ENCODE measurements around the gene ROPN1L.

The ROPN1L gene

GRCh38 chr5:10420932-10421331, 20.7 kb upstream of the ROPN1L start:
- Histone ChIP-seq H2BK120ac (ENCODE audit: insufficient read depth, low read length, poor library complexity) (no peak overlapping the region), H2BK5ac (ENCODE audit: low read depth, low read length, poor library complexity) (no peak overlapping the region), H3K4ac (ENCODE audit: low read depth, low read length) (no peak overlapping the region), H3K27me3 (ENCODE audit: insufficient read depth, low read length) (no peaks in the 10 kb centered on the region), H3K4me2 (ENCODE audit: low read length) (no peak overlapping the region), H3K79me2 (ENCODE audit: control insufficient read depth, insufficient read depth, low read length, poor library complexity) (no peaks in the 10 kb centered on the region), H4K91ac (ENCODE audit: low read depth, low read length) (no peak overlapping the region), H3K23ac (ENCODE audit: low read length) (no peak overlapping the region), H3K9ac (ENCODE audit: low read length) (no peak overlapping the region), H3K27ac (ENCODE audit: low read depth, low read length) (no peak overlapping the region), H3K18ac (ENCODE audit: low read length) (no peak overlapping the region), H4K8ac (ENCODE audit: low read depth, low read length) (no peak overlapping the region), H3K79me1 (ENCODE audit: low read length) (no peaks in the 10 kb centered on the region), H2AFZ (ENCODE audit: insufficient read depth, low read length, poor library complexity) (no peak overlapping the region), H2AK5ac (ENCODE audit: low read length) (no peak overlapping the region), H2BK12ac (ENCODE audit: low read length) (no peak overlapping the region), H3K4me1 (ENCODE audit: control insufficient read depth in 1 of 2, insufficient read depth in 2 of 2, low read length in 2 of 2) (no peaks in the 10 kb centered on the region), H3K36me3 (ENCODE audit: control insufficient read depth in 1 of 2, insufficient read depth in 2 of 2, low read length in 2 of 2) (peaks cover 12 to 29% of the 10 kb centered on the region in 2 experiments), H3K4me3 (ENCODE audit: low read depth, low read length) (no peak overlapping the region), H3K14ac (ENCODE audit: low read length) (no peak overlapping the region), H3K9me3 (ENCODE audit: insufficient read depth, low read depth, low read length) (no peaks in the 10 kb centered on the region), H4K12ac (ENCODE audit: low read depth, low read length) (no peak overlapping the region)
- no peak for DNase-seq

- Histone ChIP-seq H3K79me2 (ENCODE audit: control insufficient read depth, insufficient read depth, low read length, poor library complexity) (no peaks in the 10 kb centered on the region), H3K9me3 (ENCODE audit: insufficient read depth, low read depth, low read length) (no peaks in the 10 kb centered on the region), H2BK12ac (ENCODE audit: low read length) (no peak overlapping the region), H4K91ac (ENCODE audit: low read depth, low read length) (no peak overlapping the region), H2BK5ac (ENCODE audit: low read depth, low read length, poor library complexity) (no peak overlapping the region), H3K4me2 (ENCODE audit: low read length) (no peak overlapping the region), H3K79me1 (ENCODE audit: low read length) (no peaks in the 10 kb centered on the region), H3K23ac (ENCODE audit: low read length) (no peak overlapping the region), H3K27ac (ENCODE audit: low read depth, low read length) (no peak overlapping the region), H4K8ac (ENCODE audit: low read depth, low read length) (no peak overlapping the region), H2AFZ (ENCODE audit: insufficient read depth, low read length, poor library complexity) (no peak overlapping the region), H4K12ac (ENCODE audit: low read depth, low read length) (no peak overlapping the region), H3K9ac (ENCODE audit: low read length) (no peak overlapping the region), H3K27me3 (ENCODE audit: insufficient read depth, low read length) (no peaks in the 10 kb centered on the region), H3K36me3 (ENCODE audit: control insufficient read depth in 1 of 2, insufficient read depth in 2 of 2, low read length in 2 of 2) (peaks cover 10 to 29% of the 10 kb centered on the region in 2 experiments), H3K18ac (ENCODE audit: low read length) (no peak overlapping the region), H2AK5ac (ENCODE audit: low read length) (no peak overlapping the region), H3K4me1 (ENCODE audit: control insufficient read depth in 1 of 2, insufficient read depth in 2 of 2, low read length in 2 of 2) (no peaks in the 10 kb centered on the region), H3K14ac (ENCODE audit: low read length) (no peak overlapping the region), H3K4ac (ENCODE audit: low read depth, low read length) (no peak overlapping the region), H3K4me3 (ENCODE audit: low read depth, low read length) (no peak overlapping the region), H2BK120ac (ENCODE audit: insufficient read depth, low read length, poor library complexity) (no peak overlapping the region)
- WGBS (ENCODE audit: extremely low coverage, insufficient coverage, insufficient read length): no CpG with 5 or more reads among the region's 12 CpGs
- DNase-seq: no peak
These were observed 19.6 kb upstream of the ROPN1L start for GRCh38 chr5:10421896-10422691.

- H3K4me1 ChIP-seq (ENCODE audit: control insufficient read depth in 1 of 2, insufficient read depth in 2 of 2, low read length in 2 of 2): no peaks in the 10 kb centered on the region
- no peak for DNase-seq
- no peak overlapping the region for H3K27ac ChIP-seq (ENCODE audit: low read depth, low read length)
- WGBS (ENCODE audit: extremely low coverage, insufficient coverage, insufficient read length): no CpG with 5 or more reads among the region's 2 CpGs
- no peak overlapping the region for H2BK12ac ChIP-seq (ENCODE audit: low read length)
- H4K8ac ChIP-seq (ENCODE audit: low read depth, low read length): no peak overlapping the region
- no peak overlapping the region for H2AK5ac ChIP-seq (ENCODE audit: low read length)
- no peak overlapping the region for H2BK120ac ChIP-seq (ENCODE audit: insufficient read depth, low read length, poor library complexity)
- H3K4me3 ChIP-seq (ENCODE audit: low read depth, low read length): no peak overlapping the region
- H4K12ac ChIP-seq (ENCODE audit: low read depth, low read length): no peak overlapping the region
- no peak overlapping the region for H2AFZ ChIP-seq (ENCODE audit: insufficient read depth, low read length, poor library complexity)
- H3K9me3 ChIP-seq (ENCODE audit: insufficient read depth, low read depth, low read length): no peaks in the 10 kb centered on the region
- H2BK5ac ChIP-seq (ENCODE audit: low read depth, low read length, poor library complexity): no peak overlapping the region
- H3K18ac ChIP-seq (ENCODE audit: low read length): no peak overlapping the region
- no peak overlapping the region for H3K14ac ChIP-seq (ENCODE audit: low read length)
- H3K79me1 ChIP-seq (ENCODE audit: low read length): no peaks in the 10 kb centered on the region
- H3K4me2 ChIP-seq (ENCODE audit: low read length): no peak overlapping the region
- no peak overlapping the region for H4K91ac ChIP-seq (ENCODE audit: low read depth, low read length)
- H3K79me2 ChIP-seq (ENCODE audit: control insufficient read depth, insufficient read depth, low read length, poor library complexity): no peaks in the 10 kb centered on the region
- no peaks in the 10 kb centered on the region for H3K27me3 ChIP-seq (ENCODE audit: insufficient read depth, low read length)
- H3K36me3 ChIP-seq (ENCODE audit: control insufficient read depth in 1 of 2, insufficient read depth in 2 of 2, low read length in 2 of 2): peaks cover 7 to 32% of the 10 kb centered on the region in 2 experiments
- no peak overlapping the region for H3K23ac ChIP-seq (ENCODE audit: low read length)
- H3K9ac ChIP-seq (ENCODE audit: low read length): no peak overlapping the region
- H3K4ac ChIP-seq (ENCODE audit: low read depth, low read length): no peak overlapping the region
These were observed 18.7 kb upstream of the ROPN1L start for GRCh38 chr5:10423022-10423421.

- H2BK5ac ChIP-seq (ENCODE audit: low read depth, low read length, poor library complexity): no peak overlapping the region
- no peaks in the 10 kb centered on the region for H3K79me2 ChIP-seq (ENCODE audit: control insufficient read depth, insufficient read depth, low read length, poor library complexity)
- H3K4me1 ChIP-seq (ENCODE audit: control insufficient read depth in 1 of 2, insufficient read depth in 2 of 2, low read length in 2 of 2): no peaks in the 10 kb centered on the region
- H2BK120ac ChIP-seq (ENCODE audit: insufficient read depth, low read length, poor library complexity): no peak overlapping the region
- H3K27ac ChIP-seq (ENCODE audit: low read depth, low read length): no peak overlapping the region
- no peaks in the 10 kb centered on the region for H3K9me3 ChIP-seq (ENCODE audit: insufficient read depth, low read depth, low read length)
- no peaks in the 10 kb centered on the region for H3K27me3 ChIP-seq (ENCODE audit: insufficient read depth, low read length)
- H3K4ac ChIP-seq (ENCODE audit: low read depth, low read length): no peak overlapping the region
- no peak overlapping the region for H3K14ac ChIP-seq (ENCODE audit: low read length)
- H2AK5ac ChIP-seq (ENCODE audit: low read length): no peak overlapping the region
- H3K18ac ChIP-seq (ENCODE audit: low read length): no peak overlapping the region
- WGBS (ENCODE audit: extremely low coverage, insufficient coverage, insufficient read length): no CpG with 5 or more reads among the region's 6 CpGs
- no peak overlapping the region for H4K91ac ChIP-seq (ENCODE audit: low read depth, low read length)
- H3K9ac ChIP-seq (ENCODE audit: low read length): no peak overlapping the region
- H3K4me2 ChIP-seq (ENCODE audit: low read length): no peak overlapping the region
- peak in 1 of 2 donors; percentile 22 for DNase-seq
- peaks cover 7 to 30% of the 10 kb centered on the region in 2 experiments for H3K36me3 ChIP-seq (ENCODE audit: control insufficient read depth in 1 of 2, insufficient read depth in 2 of 2, low read length in 2 of 2)
- H3K79me1 ChIP-seq (ENCODE audit: low read length): no peaks in the 10 kb centered on the region
- no peak overlapping the region for H2AFZ ChIP-seq (ENCODE audit: insufficient read depth, low read length, poor library complexity)
- H3K4me3 ChIP-seq (ENCODE audit: low read depth, low read length): no peak overlapping the region
- H2BK12ac ChIP-seq (ENCODE audit: low read length): no peak overlapping the region
- H4K8ac ChIP-seq (ENCODE audit: low read depth, low read length): no peak overlapping the region
- H3K23ac ChIP-seq (ENCODE audit: low read length): no peak overlapping the region
- H4K12ac ChIP-seq (ENCODE audit: low read depth, low read length): no peak overlapping the region
These were observed 17.5 kb upstream of the ROPN1L start for GRCh38 chr5:10424124-10424731.
